Heart left ventricle (tissue), 13 donors: ENCODE results near the gene LYZL1.
"Not testable (repeated sequence)": the region's sequence is repeated elsewhere in the genome, so short reads cannot be mapped to it uniquely, and the experiment has no call there.

Experiments used
- CTCF ChIP-seq, 12 donors: fragments of 200-600 bp; sonication (generic) in 4 of 12; IDR thresholded peaks; one replicate each; pipeline versions ENCODE4 v1.5.0 to v1.8.0; 2018 to 2022; ENCODE audit warnings: antibody characterized with exemption in 12 of 12, mild to moderate bottlenecking in 5 of 12
- POLR2A ChIP-seq, 2 donors: fragments of 450-650 bp; IDR thresholded peaks; one replicate each; pipeline ENCODE4 v1.6.1; 2017; ENCODE audit warnings: antibody characterized with exemption in 2 of 2, mild to moderate bottlenecking in 2 of 2, moderate library complexity in 2 of 2
- donor health status: ischemic (EF 13 %, LVEDD 7.1; RV severe dilation, severe dysfunction).
- donor health status: DM: no; HTN: yes; CAD: no.
- donor health status: DM: no; HTN: no; CAD: no.
- donor health status: ischemic (EF 25% LVEDD 6.9; RV normal size, moderate dysfunction).
- donor health status: ischemic (EF 25% LVEDD 5.7; RV mildly dilated, moderate dysfunction).
- donor health status: ischemic (EF 35%, LVEDD 5.7; RV mildly dilated, moderate dysfunction).
- donor health status: nonischemic (EF 11% LVEDD 7.7; RV severe dilation, severe dysfunction).
- donor health status: DM: yes; HTN: yes; CAD: no.
- donor health status: PGD.
- donor health status: ischemic (EF 29% LVEDD 5.4; RV normal size, mild dysfunction).
- donor health status: nonischemic (EF 23%, LVEDD 6.1; RV moderate dilation, normal function).

- TF ChIP-seq POLR2A, CTCF (IDR thresholded peaks at IDR 0.05): not testable (repeated sequence)
These were observed 31.8 kb downstream of the LYZL1 start for GRCh38 chr10:29320680-29321121.
